Ovary (tissue), 9 donors: ENCODE data around the gene PRTFDC1. TPM values are rescaled to one million over a fixed set of nuclear protein-coding genes. Genes with fewer than 3 reads are reported as not detected.

ENCODE experiments used
- DNase-seq, 5 donors: peaks; one replicate each; pipeline ENCODE4 v3.0.0-alpha.2; 2019 to 2020
- H3K27ac ChIP-seq, 2 donors: fragments of 200-600 bp; one replicate each; pipeline versions ENCODE4 v1.5.1 to v1.8.0; 2019 to 2022
- H3K27me3 ChIP-seq: fragments of 200-600 bp; one replicate; pipeline ENCODE4 v1.8.0; 2022
- H3K36me3 ChIP-seq: fragments of 200-600 bp; sonication (generic); one replicate; pipeline ENCODE4 v1.5.1; 2019
- H3K4me1 ChIP-seq: one replicate; pipeline ENCODE4 v1.8.1; 2013; ENCODE audit warnings: mild to moderate bottlenecking, moderate library complexity; ENCODE audit not compliant: insufficient read depth
- H3K4me3 ChIP-seq: fragments of 200-600 bp; sonication (generic); one replicate; pipeline ENCODE4 v1.5.1; 2017
- H3K9me3 ChIP-seq, 2 donors: fragments of 200-600 bp in 1 of 2; sonication (generic) in 1 of 2; one replicate each; pipeline versions ENCODE4 v1.5.1 to v1.8.1; 2013 to 2019; ENCODE audit warnings: mild to moderate bottlenecking in 1 of 2, moderate library complexity in 1 of 2
- EP300 ChIP-seq: sonication (generic); formaldehyde crosslinking; IDR thresholded peaks from one replicate; pipeline ENCODE4 v1.6.1; 2017; ENCODE audit warnings: antibody characterized with exemption
- POLR2A ChIP-seq: fragments of 450-650 bp; IDR thresholded peaks from one replicate; pipeline ENCODE4 v1.6.1; 2017; ENCODE audit warnings: antibody characterized with exemption, mild to moderate bottlenecking, moderate library complexity
- WGBS, 3 donors: extraction: QIAGEN DNeasy Blood & Tissue Kit in 1 of 3; methylation state at CpG; one replicate each; pipeline versions ENCODE4 v1.1.5 to v1.1.7; 2013 to 2017; 5-methylcytosine and 5-hydroxymethylcytosine counted together
- intact Hi-C, 4 donors: fragments of 100-400 bp; cut with DNase I; formaldehyde crosslinking; loops; one replicate each; pipeline versions ENCODE4 v1.11.0 to v1.15.1; 2022 to 2023
- polyA plus RNA-seq, 2 donors: library from polyadenylated mRNA; stranded (reverse); fragments of 200-250 nt in 1 of 2; fragments of 350-450 nt in 1 of 2; fragmentation: Illumina TruSeq in 1 of 2; extraction: RNeasy Lipid Tissue Mini Kit (QIAGEN cat#74804) in 1 of 2; gene quantifications; one replicate each; pipeline ENCODE4 v1.2.3, GENCODE V29; 2013 to 2014
- total RNA-seq, 7 donors: library from RNA; depleted of rRNA in 2 of 7; stranded (reverse); fragments of >200 nt in 2 of 7; fragmentation: NEBNext Ultra II Directional in 3 of 7; extraction: Animal tissue kit (Norgen Biotek cat#: 25700) in 3 of 7; gene quantifications; one replicate each; pipeline versions ENCODE4 v1.1.0 to v1.2.4, GENCODE V29; 2016 to 2023
- TF ChIP-seq, protein P1 (sequence below), 3 donors: fragments of 450-650 bp in 2 of 3; fragments of 200-600 bp in 1 of 3; IDR thresholded peaks; one replicate each; pipeline versions ENCODE4 v1.5.1 to v1.8.0; 2016 to 2022; ENCODE audit warnings: antibody characterized with exemption in 3 of 3, mild to moderate bottlenecking in 1 of 3
- donor health status: DM: no; HTN: no; CAD: no; lungs with moderate emphysema.
- donor health status: DM: no; HTN: no; CAD: no.
- donor health status: Bipolar disorder and iron deficiency.
- donor health status: DM: yes; HTN: yes; CAD: no.
- donor health status: DM: no; HTN: no; CAD: no.
- donor health status: DM: yes; HTN: yes; CAD: no.

The PRTFDC1 gene
- total and polyA plus RNA-seq, 9 donors, result 12.6 to 21.3 (median 14.7) TPM

GRCh38 chr10:24850727-24851296 is 101.6 kb downstream of the PRTFDC1 start:
- intact Hi-C loops, result no loop called here
- H3K36me3 ChIP-seq, result no peaks in the 10 kb centered on the region
- no peaks in the 10 kb centered on the region for H3K9me3 ChIP-seq
- no peak overlapping the region for H3K4me3 ChIP-seq
- TF ChIP-seq EP300 (no peak), POLR2A (no peak)
- TF ChIP-seq, protein P1, sequence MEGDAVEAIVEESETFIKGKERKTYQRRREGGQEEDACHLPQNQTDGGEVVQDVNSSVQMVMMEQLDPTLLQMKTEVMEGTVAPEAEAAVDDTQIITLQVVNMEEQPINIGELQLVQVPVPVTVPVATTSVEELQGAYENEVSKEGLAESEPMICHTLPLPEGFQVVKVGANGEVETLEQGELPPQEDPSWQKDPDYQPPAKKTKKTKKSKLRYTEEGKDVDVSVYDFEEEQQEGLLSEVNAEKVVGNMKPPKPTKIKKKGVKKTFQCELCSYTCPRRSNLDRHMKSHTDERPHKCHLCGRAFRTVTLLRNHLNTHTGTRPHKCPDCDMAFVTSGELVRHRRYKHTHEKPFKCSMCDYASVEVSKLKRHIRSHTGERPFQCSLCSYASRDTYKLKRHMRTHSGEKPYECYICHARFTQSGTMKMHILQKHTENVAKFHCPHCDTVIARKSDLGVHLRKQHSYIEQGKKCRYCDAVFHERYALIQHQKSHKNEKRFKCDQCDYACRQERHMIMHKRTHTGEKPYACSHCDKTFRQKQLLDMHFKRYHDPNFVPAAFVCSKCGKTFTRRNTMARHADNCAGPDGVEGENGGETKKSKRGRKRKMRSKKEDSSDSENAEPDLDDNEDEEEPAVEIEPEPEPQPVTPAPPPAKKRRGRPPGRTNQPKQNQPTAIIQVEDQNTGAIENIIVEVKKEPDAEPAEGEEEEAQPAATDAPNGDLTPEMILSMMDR (IDR thresholded peaks at IDR 0.05), result no peak
- no peaks in the 10 kb centered on the region for H3K27me3 ChIP-seq
- 70 to 76% (median 71%) methylated on average over 1 of the region's 1 CpG for WGBS, 3 donors
- H3K27ac ChIP-seq, result no peak overlapping the region
- no peak for DNase-seq
- H3K4me1 ChIP-seq, result peaks cover 2% of the 10 kb centered on the region

- H3K4me1 ChIP-seq, result peaks cover 2% of the 10 kb centered on the region
- WGBS, 3 donors, result 94 to 95% (median 95%) methylated on average over 9 of the region's 9 CpGs
- H3K27ac ChIP-seq, result no peak overlapping the region
- DNase-seq, result no peak
- H3K4me3 ChIP-seq, result no peak overlapping the region
- intact Hi-C loops, result no loop called here
- TF ChIP-seq EP300 (no peak), POLR2A (no peak)
- TF ChIP-seq, protein P1 (IDR thresholded peaks at IDR 0.05), result no peak
- no peaks in the 10 kb centered on the region for H3K36me3 ChIP-seq
- no peaks in the 10 kb centered on the region for H3K27me3 ChIP-seq
- no peaks in the 10 kb centered on the region for H3K9me3 ChIP-seq
These were observed 102.7 kb downstream of the PRTFDC1 start for GRCh38 chr10:24849501-24850299.

GRCh38 chr10:24849051-24849450 is 103.4 kb downstream of the PRTFDC1 start:
- intact Hi-C loops, result no loop called here
- no peaks in the 10 kb centered on the region for H3K9me3 ChIP-seq
- H3K4me1 ChIP-seq, result peaks cover 2% of the 10 kb centered on the region
- TF ChIP-seq POLR2A (no peak), EP300 (no peak)
- TF ChIP-seq, protein P1 (IDR thresholded peaks at IDR 0.05), result no peak
- no peaks in the 10 kb centered on the region for H3K27me3 ChIP-seq
- WGBS, 3 donors, result 74 to 82% (median 77%) methylated on average over 6 of the region's 6 CpGs
- no peak overlapping the region for H3K4me3 ChIP-seq
- no peak overlapping the region for H3K27ac ChIP-seq
- DNase-seq, result no peak
- no peaks in the 10 kb centered on the region for H3K36me3 ChIP-seq

- Histone ChIP-seq H3K9me3 (no peaks in the 10 kb centered on the region), H3K4me3 (no peak overlapping the region), H3K27ac (no peak overlapping the region), H3K4me1 (peaks cover 2% of the 10 kb centered on the region), H3K27me3 (no peaks in the 10 kb centered on the region), H3K36me3 (no peaks in the 10 kb centered on the region)
- intact Hi-C loops, result no loop called here
- TF ChIP-seq POLR2A, result no peak
- TF ChIP-seq EP300, result no peak
- TF ChIP-seq, protein P1 (IDR thresholded peaks at IDR 0.05), result no peak
- no peak for DNase-seq
- WGBS, 3 donors, result 16 to 17% (median 17%) methylated on average over 6 of the region's 6 CpGs
These were observed 104.2 kb downstream of the PRTFDC1 start for GRCh38 chr10:24848195-24848594.
